GM23248 (cell line): ENCODE measurements around the gene PLAAT2.

Experiments
- EZH2 ChIP-seq: fragments of 200-600 bp; sonication (generic); IDR thresholded peaks from 2 replicates; pipeline ENCODE4 v1.6.1; 2018; ENCODE audit warnings: antibody characterized with exemption, mild to moderate bottlenecking; ENCODE audit not compliant: insufficient read depth, poor library complexity, severe bottlenecking
- EZH2phosphoT487 ChIP-seq: fragments of 200-600 bp; sonication (generic); IDR thresholded peaks from 2 replicates; pipeline ENCODE4 v1.6.1; 2018; ENCODE audit warnings: antibody characterized with exemption, moderate library complexity, mild to moderate bottlenecking, low read depth; ENCODE audit not compliant: insufficient read depth

- no peak for TF ChIP-seq EZH2
- TF ChIP-seq EZH2phosphoT487: no peak
Observed at GRCh38 chr11:63569570-63569969, 6.4 kb upstream of the PLAAT2 start.
